Spleen (tissue), 11 donors: ENCODE data around the gene ACTN3. TPM values are rescaled to one million over a fixed set of nuclear protein-coding genes. Genes with fewer than 3 reads are reported as not detected.

Source experiments
- DNase-seq: peaks from one replicate; pipeline ENCODE4 v3.0.0-alpha.2; 2020
- H3K27ac ChIP-seq, 8 donors: fragments of 200-600 bp; sonication (generic) in 7 of 8; 1 replicate in 4 of 8; 2 replicates in 4 of 8; pipeline versions ENCODE4 v1.5.0 to v1.8.0; 2016 to 2021; ENCODE audit warnings: inconsistent platforms in 4 of 8, mild to moderate bottlenecking in 4 of 8, moderate library complexity in 1 of 8
- H3K27me3 ChIP-seq, 7 donors: fragments of 200-600 bp; sonication (generic) in 6 of 7; replicated peaks in 1 of 7; 1 replicate in 4 of 7; 2 replicates in 3 of 7; pipeline versions ENCODE4 v1.5.0 to v1.8.0; 2016 to 2021; ENCODE audit warnings: inconsistent platforms in 3 of 7, mild to moderate bottlenecking in 1 of 7
- H3K36me3 ChIP-seq, 6 donors: fragments of 200-600 bp; sonication (generic) in 5 of 6; 1 replicate in 4 of 6; 2 replicates in 2 of 6; pipeline versions ENCODE4 v1.5.0 to v1.8.0; 2016 to 2021; ENCODE audit warnings: inconsistent platforms in 2 of 6
- H3K4me1 ChIP-seq, 6 donors: fragments of 200-600 bp; sonication (generic) in 5 of 6; 1 replicate in 3 of 6; 2 replicates in 3 of 6; pipeline versions ENCODE4 v1.5.0 to v1.8.0; 2016 to 2021; ENCODE audit warnings: inconsistent platforms in 3 of 6
- H3K4me3 ChIP-seq, 8 donors: fragments of 200-600 bp; sonication (generic) in 7 of 8; 1 replicate in 4 of 8; 2 replicates in 4 of 8; pipeline versions ENCODE4 v1.5.0 to v1.8.0; 2016 to 2021; ENCODE audit warnings: inconsistent platforms in 4 of 8, mild to moderate bottlenecking in 4 of 8, moderate library complexity in 2 of 8
- H3K9me3 ChIP-seq, 8 donors: fragments of 200-600 bp; sonication (generic) in 7 of 8; 1 replicate in 4 of 8; 2 replicates in 4 of 8; pipeline versions ENCODE4 v1.5.0 to v1.8.0; 2016 to 2021; ENCODE audit warnings: inconsistent platforms in 4 of 8
- POLR2A ChIP-seq, 3 donors: fragments of 450-650 bp; IDR thresholded peaks; one replicate each; pipeline ENCODE4 v1.5.1; 2017; ENCODE audit warnings: antibody characterized with exemption in 3 of 3, mild to moderate bottlenecking in 1 of 3
- POLR2AphosphoS5 ChIP-seq, 3 donors: sonication (generic); formaldehyde crosslinking; IDR thresholded peaks; one replicate each; pipeline ENCODE4 v1.5.1; 2017; ENCODE audit warnings: antibody characterized with exemption in 3 of 3
- WGBS, 5 donors: extraction: QIAGEN DNeasy Blood & Tissue Kit in 3 of 5; methylation state at CpG; one replicate each; pipeline versions ENCODE4 v1.1.5 to v1.1.7; 2013 to 2018; 5-methylcytosine and 5-hydroxymethylcytosine counted together
- intact Hi-C: fragments of 100-400 bp; cut with DNase I; formaldehyde crosslinking; loops from one replicate; pipeline ENCODE4 v1.15.0; 2023; ENCODE audit warnings: low total_unique reads
- polyA plus RNA-seq, 3 donors: library from polyadenylated mRNA; stranded (reverse); fragments of 200-250 nt; gene quantifications; one replicate each; pipeline ENCODE4 v1.2.1, GENCODE V29; 2013
- total RNA-seq, 7 donors: library from RNA; depleted of rRNA in 3 of 7; stranded (reverse); fragments of >200 nt in 3 of 7; fragmentation: NEBNext Ultra II Directional in 4 of 7; extraction: Animal tissue kit (Norgen Biotek cat#: 25700) in 4 of 7; gene quantifications; one replicate each; pipeline versions ENCODE4 v1.1.0 to v1.2.1, GENCODE V29; 2016 to 2021
- TF ChIP-seq, protein P1 (sequence below), 11 experiments: fragments of 200-600 bp in 7 of 11; fragments of 450-650 bp in 4 of 11; sonication (generic) in 4 of 11; IDR thresholded peaks in 8 of 11; conservative IDR thresholded peaks in 3 of 11; 1 replicate in 7 of 11; 2 replicates in 4 of 11; pipeline versions ENCODE4 v1.4.0 to v1.8.0; 2016 to 2021; ENCODE audit warnings: antibody characterized with exemption in 11 of 11, inconsistent platforms in 4 of 11, mild to moderate bottlenecking in 1 of 11
- donor health status: healthy with polysubstance abuse.
- donor health status: DM: no; HTN: no; CAD: no; lungs with moderate emphysema.
- donor health status: DM: no; HTN: no; CAD: no.
- donor health status: Bipolar disorder and iron deficiency.
- donor health status: healthy.
- donor health status: DM: no; HTN: no; CAD: no.
- donor health status: DM: yes; HTN: yes; CAD: no.

The ACTN3 gene
- total and polyA plus RNA-seq, 10 donors: 0.05 to 0.34 (median 0.21) TPM; not detected in 3

- Histone ChIP-seq H3K36me3 (peaks cover 0 to 52% (median 22%) of the 10 kb centered on the region in 6 donors), H3K4me3 (no peak overlapping the region), H3K4me1 (peaks cover 6 to 60% (median 46%) of the 10 kb centered on the region in 6 donors), H3K27ac (peak overlapping the region in 6 of 8 donors; percentile 4 to 81 (median 66)), H3K9me3 (no peaks in the 10 kb centered on the region), H3K27me3 (no peaks in the 10 kb centered on the region)
- TF ChIP-seq POLR2AphosphoS5 (IDR thresholded peaks at IDR 0.05) (peak in 1 of 3 donors; percentile 23), POLR2A (IDR thresholded peaks at IDR 0.05) (no peak)
- TF ChIP-seq, protein P1, sequence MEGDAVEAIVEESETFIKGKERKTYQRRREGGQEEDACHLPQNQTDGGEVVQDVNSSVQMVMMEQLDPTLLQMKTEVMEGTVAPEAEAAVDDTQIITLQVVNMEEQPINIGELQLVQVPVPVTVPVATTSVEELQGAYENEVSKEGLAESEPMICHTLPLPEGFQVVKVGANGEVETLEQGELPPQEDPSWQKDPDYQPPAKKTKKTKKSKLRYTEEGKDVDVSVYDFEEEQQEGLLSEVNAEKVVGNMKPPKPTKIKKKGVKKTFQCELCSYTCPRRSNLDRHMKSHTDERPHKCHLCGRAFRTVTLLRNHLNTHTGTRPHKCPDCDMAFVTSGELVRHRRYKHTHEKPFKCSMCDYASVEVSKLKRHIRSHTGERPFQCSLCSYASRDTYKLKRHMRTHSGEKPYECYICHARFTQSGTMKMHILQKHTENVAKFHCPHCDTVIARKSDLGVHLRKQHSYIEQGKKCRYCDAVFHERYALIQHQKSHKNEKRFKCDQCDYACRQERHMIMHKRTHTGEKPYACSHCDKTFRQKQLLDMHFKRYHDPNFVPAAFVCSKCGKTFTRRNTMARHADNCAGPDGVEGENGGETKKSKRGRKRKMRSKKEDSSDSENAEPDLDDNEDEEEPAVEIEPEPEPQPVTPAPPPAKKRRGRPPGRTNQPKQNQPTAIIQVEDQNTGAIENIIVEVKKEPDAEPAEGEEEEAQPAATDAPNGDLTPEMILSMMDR (IDR thresholded peaks at IDR 0.05 in 8 of 11, conservative IDR thresholded peaks at IDR 0.05 in 3 of 11): no peak
- DNase-seq: no peak
- intact Hi-C loops: no loop called here
- WGBS, 5 donors: 59 to 76% (median 72%) methylated on average over 8 of the region's 8 CpGs
These were observed 60.6 kb downstream of the ACTN3 start for GRCh38 chr11:66607126-66607834.

- Histone ChIP-seq H3K27me3 (no peaks in the 10 kb centered on the region), H3K27ac (peak overlapping the region in 7 of 8 donors; percentile 16 to 81 (median 62)), H3K36me3 (peaks cover 0 to 25% (median 14%) of the 10 kb centered on the region in 6 donors), H3K9me3 (no peaks in the 10 kb centered on the region), H3K4me3 (no peak overlapping the region), H3K4me1 (peaks cover 6 to 58% (median 47%) of the 10 kb centered on the region in 6 donors)
- TF ChIP-seq POLR2AphosphoS5 (IDR thresholded peaks at IDR 0.05): no peak
- TF ChIP-seq, protein P1 (IDR thresholded peaks at IDR 0.05 in 8 of 11, conservative IDR thresholded peaks at IDR 0.05 in 3 of 11): no peak
- no peak for TF ChIP-seq POLR2A (IDR thresholded peaks at IDR 0.05)
- intact Hi-C loops: no loop called here
- 42 to 58% (median 46%) methylated on average over 4 of the region's 4 CpGs for WGBS, 5 donors
- no peak for DNase-seq
These were observed 63.3 kb downstream of the ACTN3 start for GRCh38 chr11:66609721-66610617.

DNA sequence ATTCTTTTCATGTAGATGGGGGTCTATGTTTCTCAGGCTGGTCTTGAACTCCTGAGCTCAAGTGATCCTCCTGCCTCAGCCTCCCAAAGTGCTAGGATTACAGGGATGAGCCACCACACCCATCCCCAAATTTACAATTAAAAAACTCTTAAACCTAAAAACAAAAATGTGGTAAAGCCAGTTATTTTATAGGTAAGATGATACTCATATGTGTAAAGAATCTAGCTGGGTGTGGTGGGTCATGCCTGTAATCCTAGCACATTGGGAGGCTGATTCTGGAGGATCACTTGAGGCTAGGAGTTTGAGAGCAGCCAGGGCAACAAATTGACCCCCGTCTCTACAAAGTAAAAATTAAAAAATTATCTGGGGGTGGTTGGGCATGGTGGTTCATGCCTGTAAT lies 65.8 kb downstream of the ACTN3 start:
- intact Hi-C loops: no loop called here
- no peaks in the 10 kb centered on the region for H3K27me3 ChIP-seq
- no peak for DNase-seq
- H3K4me1 ChIP-seq: peaks cover 6 to 66% (median 51%) of the 10 kb centered on the region in 6 donors
- H3K9me3 ChIP-seq: no peaks in the 10 kb centered on the region
- H3K27ac ChIP-seq: peak overlapping the region in 1 of 8 donors; percentile 81
- H3K4me3 ChIP-seq: no peak overlapping the region
- no peaks in the 10 kb centered on the region for H3K36me3 ChIP-seq
- TF ChIP-seq POLR2A (IDR thresholded peaks at IDR 0.05) (no peak), POLR2AphosphoS5 (IDR thresholded peaks at IDR 0.05) (no peak)
- TF ChIP-seq, protein P1 (IDR thresholded peaks at IDR 0.05 in 8 of 11, conservative IDR thresholded peaks at IDR 0.05 in 3 of 11): no peak
- 88 to 100% (median 92%) methylated on average over 1 of the region's 1 CpG for WGBS, 5 donors

Other genes with a start within 250 kb of the ACTN3 start
- gene CD248, start 229.9 kb upstream of the ACTN3 start, total RNA-seq: 10 to 100 TPM in 2 of 7 donors, 1 to 10 TPM in 5; 4.7 to 15.7 (median 6.5) TPM
- gene CD248, start 229.9 kb upstream of the ACTN3 start, polyA plus RNA-seq: 1 to 10 TPM; 1.7 to 2.7 (median 2.0) TPM
- gene RIN1, start 210.5 kb upstream of the ACTN3 start, total RNA-seq: 10 to 100 TPM in 1 of 7 donors, 1 to 10 TPM in 6; 5.7 to 10.9 (median 8.9) TPM
- 1 to 10 TPM; 2.3 to 7.8 (median 7.0) TPM for gene RIN1, start 210.5 kb upstream of the ACTN3 start, polyA plus RNA-seq
- 10 to 100 TPM; 32.3 to 52.5 (median 37.2) TPM for gene BRMS1, start 201.8 kb upstream of the ACTN3 start, total RNA-seq
- gene BRMS1, start 201.8 kb upstream of the ACTN3 start, polyA plus RNA-seq: 10 to 100 TPM; 61.6 to 90.6 (median 83.0) TPM
- gene B4GAT1, start 199.3 kb upstream of the ACTN3 start, total RNA-seq: 10 to 100 TPM in 5 of 7 donors, 1 to 10 TPM in 2; 6.3 to 23.4 (median 13.9) TPM
- 1 to 10 TPM; 4.3 to 8.9 (median 8.7) TPM for gene B4GAT1, start 199.3 kb upstream of the ACTN3 start, polyA plus RNA-seq
- 1 to 10 TPM; 1.9 to 5.0 (median 4.0) TPM for gene SLC29A2, start 175.1 kb upstream of the ACTN3 start, total RNA-seq
- 1 to 10 TPM; 4.8 to 8.4 (median 7.4) TPM for gene SLC29A2, start 175.1 kb upstream of the ACTN3 start, polyA plus RNA-seq
- under 1 TPM in 2 of 7 donors, not detected in 5; 0.25 to 0.72 TPM for gene NPAS4, start 125.9 kb upstream of the ACTN3 start, total RNA-seq
- under 1 TPM in 2 of 3 donors, not detected in 1; 0.11 to 0.22 TPM for gene NPAS4, start 125.9 kb upstream of the ACTN3 start, polyA plus RNA-seq
- gene MRPL11, start 108.1 kb upstream of the ACTN3 start, total RNA-seq: 10 to 100 TPM; 25.5 to 41.2 (median 32.6) TPM
- 10 to 100 TPM; 60.3 to 87.1 (median 72.7) TPM for gene MRPL11, start 108.1 kb upstream of the ACTN3 start, polyA plus RNA-seq
- gene PELI3, start 80.0 kb upstream of the ACTN3 start, total RNA-seq: 10 to 100 TPM in 5 of 7 donors, 1 to 10 TPM in 2; 4.9 to 14.6 (median 10.7) TPM
- gene PELI3, start 80.0 kb upstream of the ACTN3 start, polyA plus RNA-seq: 1 to 10 TPM; 2.4 to 6.4 (median 2.7) TPM
- 10 to 100 TPM; 17.9 to 35.5 (median 23.9) TPM for gene DPP3, start 66.5 kb upstream of the ACTN3 start, total RNA-seq
- gene DPP3, start 66.5 kb upstream of the ACTN3 start, polyA plus RNA-seq: 10 to 100 TPM; 20.0 to 25.9 (median 20.6) TPM
- 10 to 100 TPM; 22.2 to 60.5 (median 36.9) TPM for gene BBS1, start 36.3 kb upstream of the ACTN3 start, total RNA-seq
- 1 to 10 TPM; 5.2 to 9.9 (median 5.8) TPM for gene BBS1, start 36.3 kb upstream of the ACTN3 start, polyA plus RNA-seq
- gene ZDHHC24, start 855 bp upstream of the ACTN3 start, total RNA-seq: 10 to 100 TPM; 14.6 to 25.7 (median 23.9) TPM
- 10 to 100 TPM in 2 of 3 donors, 1 to 10 TPM in 1; 9.1 to 11.6 (median 10.8) TPM for gene ZDHHC24, start 855 bp upstream of the ACTN3 start, polyA plus RNA-seq
- 10 to 100 TPM; 11.4 to 60.8 (median 46.4) TPM for gene CTSF, start 21.7 kb downstream of the ACTN3 start, total RNA-seq
- 10 to 100 TPM; 23.7 to 26.6 (median 24.0) TPM for gene CTSF, start 21.7 kb downstream of the ACTN3 start, polyA plus RNA-seq
- under 1 TPM in 5 of 7 donors, not detected in 2; 0.10 to 0.79 (median 0.17) TPM for gene CCDC87, start 46.2 kb downstream of the ACTN3 start, total RNA-seq
- under 1 TPM; 0.04 to 0.08 (median 0.06) TPM for gene CCDC87, start 46.2 kb downstream of the ACTN3 start, polyA plus RNA-seq
- gene CCS, start 46.3 kb downstream of the ACTN3 start, total RNA-seq: 10 to 100 TPM; 32.8 to 50.4 (median 40.8) TPM
- 100 to 1,000 TPM in 2 of 3 donors, 10 to 100 TPM in 1; 91.3 to 161 (median 145) TPM for gene CCS, start 46.3 kb downstream of the ACTN3 start, polyA plus RNA-seq
- gene RBM14, start 69.7 kb downstream of the ACTN3 start, total RNA-seq: 10 to 100 TPM; 45.2 to 96.6 (median 88.3) TPM
- gene RBM14, start 69.7 kb downstream of the ACTN3 start, polyA plus RNA-seq: 10 to 100 TPM; 37.7 to 67.4 (median 42.0) TPM
- 100 to 1,000 TPM; 106 to 139 (median 127) TPM for gene RBM4, start 91.8 kb downstream of the ACTN3 start, total RNA-seq
- 100 to 1,000 TPM in 2 of 3 donors, 10 to 100 TPM in 1; 70.1 to 128 (median 102) TPM for gene RBM4, start 91.8 kb downstream of the ACTN3 start, polyA plus RNA-seq
- gene RBM4B, start 131.0 kb downstream of the ACTN3 start, total RNA-seq: 10 to 100 TPM; 16.3 to 23.0 (median 18.8) TPM
- 10 to 100 TPM; 14.8 to 17.7 (median 14.9) TPM for gene RBM4B, start 131.0 kb downstream of the ACTN3 start, polyA plus RNA-seq
- 1 to 10 TPM; 3.3 to 5.1 (median 3.7) TPM for gene SPTBN2, start 182.3 kb downstream of the ACTN3 start, total RNA-seq
- 1 to 10 TPM in 1 of 3 donors, under 1 TPM in 2; 0.61 to 1.5 (median 0.80) TPM for gene SPTBN2, start 182.3 kb downstream of the ACTN3 start, polyA plus RNA-seq